Measurements from ENCODE around the gene CFB. TPM values are rescaled to one million over a fixed set of nuclear protein-coding genes. Genes with fewer than 3 reads are reported as not detected.

CFB gene
- total RNA-seq, 1 experiment from 2014 or later: 0.32 TPM

- Histone ChIP-seq H3K4me3 (ENCODE audit: low read depth, low read length, poor library complexity, severe bottlenecking) (peak within 1 kb of the TSS; percentile 66), H3K9me3 (ENCODE audit: low read depth, low read length, poor library complexity, severe bottlenecking) (no peaks in the 10 kb centered on the region), H3K27me3 (replicated peaks; ENCODE audit: insufficient read depth, low read depth, low read length, poor library complexity) (no peaks in the 10 kb centered on the region), H3K4me1 (ENCODE audit: insufficient read depth, low read length, poor library complexity, severe bottlenecking) (peaks cover 19% of the 10 kb centered on the region), H3K27ac (ENCODE audit: low read depth, low read length, poor library complexity, severe bottlenecking) (peak within 1 kb of the TSS; percentile 67), H3K36me3 (ENCODE audit: insufficient read depth, low read length, poor library complexity, severe bottlenecking) (no peaks in the 10 kb centered on the region)
- BruUV-seq (replicated peaks): no TSS peak
- ChIA-PET CTCF (no interaction called here), POLR2A (ENCODE audit: low non-redundant PET) (no interaction called here)
- intact Hi-C loops (cut with micrococcal nuclease; ENCODE audit: unreplicated experiment): no loop called here
- DNase-seq (ENCODE audit: low spot score): peak; percentile 98
- TF ChIP-seq CTCF (conservative IDR thresholded peaks at IDR 0.05; ENCODE audit: low read depth, low read length) (no peak), EZH2 (IDR thresholded peaks at IDR 0.05; ENCODE audit: borderline replicate concordance, low read depth, low read length, poor library complexity, severe bottlenecking) (no peak)
Measured at GRCh38 chr6:31901953-31902643, 43.8 kb upstream of the CFB start, which contains the start of gene ZBTB12. TSS of gene ZBTB12 (minus strand) at chr6:31902086. CDS start at chr6:31901305, 781 bp downstream.

GRCh38 chr6:31903957-31904356 is 41.9 kb upstream of the CFB start:
- Histone ChIP-seq H3K4me1 (ENCODE audit: insufficient read depth, low read length, poor library complexity, severe bottlenecking) (peaks cover 14% of the 10 kb centered on the region), H3K9me3 (ENCODE audit: low read depth, low read length, poor library complexity, severe bottlenecking) (no peaks in the 10 kb centered on the region), H3K27ac (ENCODE audit: low read depth, low read length, poor library complexity, severe bottlenecking) (no peak overlapping the region), H3K27me3 (replicated peaks; ENCODE audit: insufficient read depth, low read depth, low read length, poor library complexity) (no peaks in the 10 kb centered on the region), H3K4me3 (ENCODE audit: low read depth, low read length, poor library complexity, severe bottlenecking) (no peak overlapping the region), H3K36me3 (ENCODE audit: insufficient read depth, low read length, poor library complexity, severe bottlenecking) (no peaks in the 10 kb centered on the region)
- POLR2A ChIA-PET (ENCODE audit: low non-redundant PET): no interaction called here
- CTCF ChIA-PET: no interaction called here
- TF ChIP-seq EZH2 (IDR thresholded peaks at IDR 0.05; ENCODE audit: borderline replicate concordance, low read depth, low read length, poor library complexity, severe bottlenecking): no peak
- TF ChIP-seq CTCF (conservative IDR thresholded peaks at IDR 0.05; ENCODE audit: low read depth, low read length): no peak
- BruUV-seq (replicated peaks): no TSS peak
- DNase-seq (ENCODE audit: low spot score): no peak
- intact Hi-C loops (cut with micrococcal nuclease; ENCODE audit: unreplicated experiment): no loop called here

- H3K27ac ChIP-seq (ENCODE audit: low read depth, low read length, poor library complexity, severe bottlenecking): no peak overlapping the region
- no peak overlapping the region for H3K4me3 ChIP-seq (ENCODE audit: low read depth, low read length, poor library complexity, severe bottlenecking)
- ChIA-PET POLR2A (ENCODE audit: low non-redundant PET) (interaction anchor here (0.7 kb wide), 1 partner anchor 16 kb away, joined by 3 read pairs; no protein-coding TSS in a partner anchor), CTCF (no interaction called here)
- no peaks in the 10 kb centered on the region for H3K9me3 ChIP-seq (ENCODE audit: low read depth, low read length, poor library complexity, severe bottlenecking)
- H3K4me1 ChIP-seq (ENCODE audit: insufficient read depth, low read length, poor library complexity, severe bottlenecking): peaks cover 11% of the 10 kb centered on the region
- no TSS peak for BruUV-seq (replicated peaks)
- no peak for DNase-seq (ENCODE audit: low spot score)
- H3K36me3 ChIP-seq (ENCODE audit: insufficient read depth, low read length, poor library complexity, severe bottlenecking): no peaks in the 10 kb centered on the region
- intact Hi-C loops (cut with micrococcal nuclease; ENCODE audit: unreplicated experiment): no loop called here
- TF ChIP-seq EZH2 (IDR thresholded peaks at IDR 0.05; ENCODE audit: borderline replicate concordance, low read depth, low read length, poor library complexity, severe bottlenecking) (no peak), CTCF (conservative IDR thresholded peaks at IDR 0.05; ENCODE audit: low read depth, low read length) (no peak)
- H3K27me3 ChIP-seq (replicated peaks; ENCODE audit: insufficient read depth, low read depth, low read length, poor library complexity): no peaks in the 10 kb centered on the region
Measured at GRCh38 chr6:31905041-31905440, 40.9 kb upstream of the CFB start.

All from A673 (cell line).